GM12878 (cell line): ENCODE data around the gene DUSP11. TPM values are rescaled to one million over a fixed set of nuclear protein-coding genes. Genes with fewer than 3 reads are reported as not detected.

ENCODE experiments used
- ATAC-seq: fragments of 200-7000 bp; cut with Tn5 transposase; 3 replicates; pipeline ENCODE4 v1.9.1; 2020; ENCODE audit warnings: mild to moderate bottlenecking, moderate library complexity
- BruUV-seq: library from RNA; stranded (reverse); fragments of 400-500 nt; replicated peaks from 2 replicates; lab custom pipeline; 2021; lab: Mats Ljungman, UMichigan
- CTCF ChIA-PET: fragments of 300-600 bp; sonication (Branson Sonifier 250); formaldehyde crosslinking; extraction: SDS; loops from one replicate; lab custom pipeline; 2021; ENCODE audit warnings: inconsistent platforms; lab: Yijun Ruan, JAX
- POLR2A ChIA-PET: fragments of 350-600 bp; formaldehyde crosslinking; extraction: SDS; loops from one replicate; lab custom pipeline; 2021; ENCODE audit warnings: inconsistent platforms; lab: Charles Lee
- RAD21 ChIA-PET: fragments of 300-600 bp; sonication (Branson Sonifier 250); formaldehyde crosslinking; loops from one replicate; lab custom pipeline; 2023; ENCODE audit warnings: antibody characterized with exemption; ENCODE audit not compliant: unreplicated experiment; lab: Charles Lee
- SMC1A ChIA-PET: fragments of 300-600 bp; sonication (Branson Sonifier 250); formaldehyde crosslinking; loops from one replicate; lab custom pipeline; 2023; ENCODE audit not compliant: unreplicated experiment, uncharacterized antibody; lab: Charles Lee
- DNase-seq: peaks from one replicate; pipeline ENCODE4 v3.0.0-alpha.2; 2011; ENCODE audit warnings: low read depth, low spot score
- FAIRE-seq: peaks from 3 replicates; lab custom pipeline; 2011; peaks lifted over from hg19 to GRCh38; lab: Jason Lieb, UNC
- H2AFZ ChIP-seq: 2 replicates; pipeline ENCODE4 v1.6.0; 2011; ENCODE audit warnings: low read depth, low read length, control low read depth; ENCODE audit not compliant: control insufficient read depth
- H3K27ac ChIP-seq: 2 replicates; pipeline ENCODE4 v1.5.1; 2011; ENCODE audit warnings: control low read depth; ENCODE audit not compliant: control insufficient read depth, insufficient read depth
- H3K27me3 ChIP-seq, 2 experiments: replicated peaks in 1 of 2; 2 replicates each; pipeline versions ENCODE4 v1.6.0 to v1.6.1; 2011; ENCODE audit warnings: low read length in 1 of 2; ENCODE audit not compliant: control insufficient read depth in 2 of 2, insufficient read depth in 2 of 2
- H3K36me3 ChIP-seq, 2 experiments: 2 replicates each; pipeline ENCODE4 v1.5.1; 2011; ENCODE audit warnings: low read length in 1 of 2; ENCODE audit not compliant: control insufficient read depth in 2 of 2, insufficient read depth in 2 of 2
- H3K4me1 ChIP-seq: 2 replicates; pipeline ENCODE4 v1.6.1; 2011; ENCODE audit warnings: mild to moderate bottlenecking, low read length, moderate library complexity, mixed read lengths; ENCODE audit not compliant: control insufficient read depth, insufficient read depth
- H3K4me2 ChIP-seq: 2 replicates; pipeline ENCODE4 v1.6.0; 2011; ENCODE audit warnings: control low read depth; ENCODE audit not compliant: control insufficient read depth, insufficient read depth
- H3K4me3 ChIP-seq: fragments of 200-600 bp; sonication (generic); 2 replicates; pipeline ENCODE4 v1.5.1; 2016
- H3K79me2 ChIP-seq: 2 replicates; pipeline ENCODE4 v1.6.0; 2011; ENCODE audit warnings: low read length; ENCODE audit not compliant: control insufficient read depth, insufficient read depth
- H3K9ac ChIP-seq: 2 replicates; pipeline ENCODE4 v1.8.0; 2011; ENCODE audit warnings: low read length, control low read depth, mixed read lengths; ENCODE audit not compliant: control insufficient read depth, insufficient read depth
- H3K9me3 ChIP-seq: replicated peaks from 3 replicates; pipeline ENCODE4 v1.5.1; 2011; ENCODE audit warnings: mild to moderate bottlenecking, low read length; ENCODE audit not compliant: control insufficient read depth, insufficient read depth
- H4K20me1 ChIP-seq: 2 replicates; pipeline ENCODE4 v1.6.0; 2011; ENCODE audit not compliant: control insufficient read depth, insufficient read depth
- CEBPB ChIP-seq, 2 experiments: fragments of 150-350 bp in 1 of 2; IDR thresholded peaks; 2 replicates each; pipeline ENCODE4 v1.6.1; 2012 to 2014; ENCODE audit warnings: low read depth in 2 of 2, low read length in 2 of 2, borderline replicate concordance in 1 of 2, inconsistent platforms in 1 of 2
- E2F4 ChIP-seq: IDR thresholded peaks from 2 replicates; pipeline ENCODE4 v1.6.1; 2012; ENCODE audit warnings: low read depth, low read length, improper control_type of control experiment
- ETV6 ChIP-seq, 2 experiments: fragments of 450-650 bp in 1 of 2; IDR thresholded peaks in 1 of 2; conservative IDR thresholded peaks in 1 of 2; 2 replicates each; pipeline ENCODE4 v1.6.1; 2014; ENCODE audit warnings: antibody characterized with exemption in 1 of 2, borderline replicate concordance in 1 of 2, low read depth in 1 of 2, mild to moderate bottlenecking in 1 of 2, moderate library complexity in 1 of 2
- FOS ChIP-seq: IDR thresholded peaks from 3 replicates; pipeline ENCODE4 v1.6.1; 2011; ENCODE audit warnings: borderline replicate concordance; ENCODE audit not compliant: insufficient read length; ENCODE audit errors: extremely low read depth
- IRF5 ChIP-seq: fragments of 450-650 bp; IDR thresholded peaks from 2 replicates; pipeline ENCODE4 v1.6.1; 2017; ENCODE audit warnings: borderline replicate concordance
- MYC ChIP-seq: IDR thresholded peaks from 2 replicates; pipeline ENCODE4 v1.6.1; 2011; ENCODE audit warnings: mild to moderate bottlenecking, low read length, moderate library complexity, inconsistent platforms; ENCODE audit not compliant: insufficient read depth, insufficient replicate concordance, insufficient read length, severe bottlenecking
- NKRF ChIP-seq: fragments of 450-650 bp; conservative IDR thresholded peaks from 2 replicates; pipeline ENCODE4 v1.6.1; 2017; ENCODE audit warnings: mild to moderate bottlenecking, moderate library complexity
- POLR2AphosphoS2 ChIP-seq: IDR thresholded peaks from 2 replicates; pipeline ENCODE4 v1.6.1; 2011; ENCODE audit warnings: low read depth, mild to moderate bottlenecking, low read length, improper control_type of control experiment, moderate library complexity
- POU2F2 ChIP-seq: IDR thresholded peaks from 3 replicates; pipeline ENCODE4 v1.6.1; 2011; ENCODE audit warnings: low read depth, mild to moderate bottlenecking, low read length, borderline replicate concordance
- SMARCA5 ChIP-seq: fragments of 450-650 bp; IDR thresholded peaks from 2 replicates; pipeline ENCODE4 v1.6.1; 2017; ENCODE audit warnings: mild to moderate bottlenecking
- SUZ12 ChIP-seq: fragments of 200-600 bp; sonication (generic); IDR thresholded peaks from one replicate; pipeline ENCODE4 v1.6.1; 2018; ENCODE audit warnings: antibody characterized with exemption, mild to moderate bottlenecking; ENCODE audit not compliant: unreplicated experiment
- ZSCAN29 ChIP-seq: fragments of 450-650 bp; IDR thresholded peaks from 2 replicates; pipeline ENCODE4 v1.6.1; 2017; ENCODE audit warnings: mild to moderate bottlenecking, moderate library complexity
- in situ Hi-C: fragments of 300-500 bp; cut with MboI; formaldehyde crosslinking; loops from 9 replicates; pipeline ENCODE4 v1.14.3; 2018; ENCODE audit warnings: mixed read lengths
- intact Hi-C: fragments of 100-400 bp; cut with micrococcal nuclease; formaldehyde crosslinking; loops from one replicate; pipeline ENCODE4 v1.14.2; 2022; ENCODE audit not compliant: unreplicated experiment
- polyA plus RNA-seq, 11 experiments: library from polyadenylated mRNA; depleted of rRNA in 4 of 11; unstranded in 6 of 11; stranded (reverse) in 5 of 11; fragments of >200 nt; fragmentation: Nextera tagmentation in 4 of 11; fragmentation: Illumina TruSeq in 1 of 11; extraction: Ambion mirVana in 4 of 11; extraction: Trizol in 1 of 11; gene quantifications; 1 replicate in 1 of 11; 2 replicates in 10 of 11; pipeline versions ENCODE4 v1.2.1 to v1.2.3, GENCODE V29; 2011 to 2016; ENCODE audit warnings: inconsistent platforms in 2 of 11, missing spikeins in 2 of 11, low read depth in 1 of 11
- total RNA-seq, 4 experiments: library from RNA; depleted of rRNA in 3 of 4; stranded (reverse); fragments of >200 nt in 3 of 4; fragmentation: Illumina TruSeq in 1 of 4; extraction: Trizol in 1 of 4; gene quantifications; 2 replicates each; pipeline versions ENCODE4 v1.2.1 to v1.2.3, GENCODE V29; 2013 to 2021

DUSP11 gene
- total and polyA plus RNA-seq, 10 of the 15 experiments (the other 5 are each of a cell fraction or from before 2014, with no cell fraction given), result 26.4 to 78.4 (median 47.9) TPM

- SMC1A ChIA-PET, result interaction anchor here (1.4 kb wide), 1 partner anchor 8 kb away, joined by 4 read pairs; no protein-coding TSS in a partner anchor
- ATAC-seq (no peak), FAIRE-seq (no peak), DNase-seq (no peak)
- RAD21 ChIA-PET, result interaction anchor here (1.5 to 1.6 kb wide), 2 partner anchors 9 to 11 kb away, joined by 5 to 6 read pairs; no protein-coding TSS in a partner anchor
- Histone ChIP-seq H3K27ac (no peak overlapping the region), H2AFZ (no peak overlapping the region), H3K36me3 (no peaks in the 10 kb centered on the region), H3K79me2 (no peaks in the 10 kb centered on the region), H3K9ac (no peak overlapping the region), H3K4me3 (no peak overlapping the region), H3K9me3 (no peaks in the 10 kb centered on the region; the same call in 2 of the 3 replicates), H4K20me1 (no peaks in the 10 kb centered on the region), H3K4me2 (no peak overlapping the region), H3K27me3 (no peaks in the 10 kb centered on the region; a peak in 1 of 4 replicates), H3K4me1 (no peaks in the 10 kb centered on the region; the same call in 1 of the 2 replicates)
- no TSS peak for BruUV-seq
- POLR2A ChIA-PET, result interaction anchor here (0.6 kb wide), 1 partner anchor 640 kb away, joined by 4 read pairs; no protein-coding TSS in a partner anchor
- no peak for TF ChIP-seq POU2F2
- no peak for TF ChIP-seq ETV6 (conservative IDR thresholded peaks at IDR 0.05 in 1 of 2, IDR thresholded peaks at IDR 0.05 in 1 of 2; ENCODE audit: borderline replicate concordance in 1 of 2, low read depth in 1 of 2)
- no peak for TF ChIP-seq FOS
- intact Hi-C loops, result no loop called here
- CTCF ChIA-PET, result interaction anchor here (2.3 kb wide), 1 partner anchor 133 kb away, joined by 5 read pairs; no protein-coding TSS in a partner anchor
- in situ Hi-C loops, result no loop called here
Measured at GRCh38 chr2:73812635-73813034, 32.7 kb upstream of the DUSP11 start.

- no peak for DNase-seq
- in situ Hi-C loops, result no loop called here
- H3K79me2 ChIP-seq, result no peaks in the 10 kb centered on the region
- no peaks in the 10 kb centered on the region; the same call in 1 of the 2 replicates for H3K4me1 ChIP-seq
- CTCF ChIA-PET, result interaction anchor here (1.0 to 2.3 kb wide), 3 partner anchors 12 to 132 kb away, joined by 3 to 5 read pairs (median 5); no protein-coding TSS in a partner anchor
- SMC1A ChIA-PET, result interaction anchor here (1.4 kb wide), 1 partner anchor 9 kb away, joined by 4 read pairs; no protein-coding TSS in a partner anchor
- no peaks in the 10 kb centered on the region; the same call in 2 of the 3 replicates for H3K9me3 ChIP-seq
- no peak for FAIRE-seq
- H4K20me1 ChIP-seq, result no peaks in the 10 kb centered on the region
- no peak overlapping the region for H3K9ac ChIP-seq
- no peak overlapping the region for H3K4me2 ChIP-seq
- ATAC-seq, result no peak
- no peak overlapping the region for H2AFZ ChIP-seq
- BruUV-seq, result no TSS peak
- no peak overlapping the region for H3K27ac ChIP-seq
- no peak overlapping the region for H3K4me3 ChIP-seq
- H3K27me3 ChIP-seq, result no peaks in the 10 kb centered on the region; a peak in 1 of 4 replicates
- POLR2A ChIA-PET, result no interaction called here
- H3K36me3 ChIP-seq, result no peaks in the 10 kb centered on the region
- intact Hi-C loops, result no loop called here
- RAD21 ChIA-PET, result interaction anchor here (1.5 to 1.6 kb wide), 2 partner anchors 9 to 12 kb away, joined by 5 to 6 read pairs; no protein-coding TSS in a partner anchor
- TF ChIP-seq CEBPB (IDR thresholded peaks at IDR 0.05; ENCODE audit: borderline replicate concordance in 1 of 2, low read depth in 2 of 2, low read length in 2 of 2) (no peak), E2F4 (no peak), NKRF (no peak), POLR2AphosphoS2 (no peak), ZSCAN29 (no peak), MYC (no peak), IRF5 (no peak), SUZ12 (no peak), SMARCA5 (no peak)
Measured at GRCh38 chr2:73811878-73812277, 32.0 kb upstream of the DUSP11 start.
